ENCODE results near the gene BCL2L11. TPM values are rescaled to one million over a fixed set of nuclear protein-coding genes. Genes with fewer than 3 reads are reported as not detected.

BCL2L11 gene
- total and polyA plus RNA-seq, 10 of the 15 experiments (the other 5 are each of a cell fraction or from before 2014, with no cell fraction given), result 0.29 to 10.1 (median 1.1) TPM

GRCh38 chr2:111100765-111101162, 19.9 kb upstream of the BCL2L11 start (continued):
- TF ChIP-seq, protein P1, sequence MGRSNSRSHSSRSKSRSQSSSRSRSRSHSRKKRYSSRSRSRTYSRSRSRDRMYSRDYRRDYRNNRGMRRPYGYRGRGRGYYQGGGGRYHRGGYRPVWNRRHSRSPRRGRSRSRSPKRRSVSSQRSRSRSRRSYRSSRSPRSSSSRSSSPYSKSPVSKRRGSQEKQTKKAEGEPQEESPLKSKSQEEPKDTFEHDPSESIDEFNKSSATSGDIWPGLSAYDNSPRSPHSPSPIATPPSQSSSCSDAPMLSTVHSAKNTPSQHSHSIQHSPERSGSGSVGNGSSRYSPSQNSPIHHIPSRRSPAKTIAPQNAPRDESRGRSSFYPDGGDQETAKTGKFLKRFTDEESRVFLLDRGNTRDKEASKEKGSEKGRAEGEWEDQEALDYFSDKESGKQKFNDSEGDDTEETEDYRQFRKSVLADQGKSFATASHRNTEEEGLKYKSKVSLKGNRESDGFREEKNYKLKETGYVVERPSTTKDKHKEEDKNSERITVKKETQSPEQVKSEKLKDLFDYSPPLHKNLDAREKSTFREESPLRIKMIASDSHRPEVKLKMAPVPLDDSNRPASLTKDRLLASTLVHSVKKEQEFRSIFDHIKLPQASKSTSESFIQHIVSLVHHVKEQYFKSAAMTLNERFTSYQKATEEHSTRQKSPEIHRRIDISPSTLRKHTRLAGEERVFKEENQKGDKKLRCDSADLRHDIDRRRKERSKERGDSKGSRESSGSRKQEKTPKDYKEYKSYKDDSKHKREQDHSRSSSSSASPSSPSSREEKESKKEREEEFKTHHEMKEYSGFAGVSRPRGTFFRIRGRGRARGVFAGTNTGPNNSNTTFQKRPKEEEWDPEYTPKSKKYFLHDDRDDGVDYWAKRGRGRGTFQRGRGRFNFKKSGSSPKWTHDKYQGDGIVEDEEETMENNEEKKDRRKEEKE (IDR thresholded peaks at IDR 0.05), result no peak
- TF ChIP-seq E4F1 (IDR thresholded peaks at IDR 0.05; ENCODE audit: borderline replicate concordance, partially characterized antibody) (no peak), ZZZ3 (IDR thresholded peaks at IDR 0.05; ENCODE audit: control insufficient read depth, insufficient read length, low read depth) (no peak), TBL1XR1 (IDR thresholded peaks at IDR 0.05; ENCODE audit: low read depth, low read length) (no peak), NR2C2 (IDR thresholded peaks at IDR 0.05; ENCODE audit: borderline replicate concordance, control insufficient read depth, insufficient read length, low read depth) (no peak), SUPT20H (IDR thresholded peaks at IDR 0.05; ENCODE audit: borderline replicate concordance, control insufficient read depth, low read depth, low read length) (no peak), CEBPB (IDR thresholded peaks at IDR 0.05; ENCODE audit: borderline replicate concordance in 1 of 2, low read depth in 2 of 2, low read length in 2 of 2) (0 out of 4 replicates have a peak, but pooled peaks of 1 of the 2 experiments have one; percentile 51), IRF4 (IDR thresholded peaks at IDR 0.05; ENCODE audit: low read depth, low read length) (peak; percentile 98), KLF5 (IDR thresholded peaks at IDR 0.05; ENCODE audit: partially characterized antibody) (no peak), IKZF1 (conservative IDR thresholded peaks at IDR 0.05) (peak; percentile 82), NFYB (IDR thresholded peaks at IDR 0.05; ENCODE audit: insufficient read depth, low read depth, low read length) (no peak), MXI1 (IDR thresholded peaks at IDR 0.05; ENCODE audit: low read depth, low read length) (no peak), ZBTB40 (IDR thresholded peaks at IDR 0.05; ENCODE audit: borderline replicate concordance) (no peak), TAF1 (IDR thresholded peaks at IDR 0.05; ENCODE audit: borderline replicate concordance, low read depth, low read length) (no peak), E2F8 (IDR thresholded peaks at IDR 0.05; ENCODE audit: low read depth, partially characterized antibody) (no peak), ZNF24 (IDR thresholded peaks at IDR 0.05) (no peak), TCF7 (IDR thresholded peaks at IDR 0.05; ENCODE audit: borderline replicate concordance) (no peak)

Measured in GM12878 (cell line).